HG03097 (cell line): Measurements from ENCODE around the gene CIDEC.
"Not testable (repeated sequence)": the region's sequence is repeated elsewhere in the genome, so short reads cannot be mapped to it uniquely, and the experiment has no call there.

Source experiments
- ATAC-seq: cut with Tn5 transposase; IDR thresholded peaks from one replicate; pipeline ENCODE4 v1.9.1; 2021; ENCODE audit not compliant: unreplicated experiment, low FRiP score

CIDEC gene

DNA sequence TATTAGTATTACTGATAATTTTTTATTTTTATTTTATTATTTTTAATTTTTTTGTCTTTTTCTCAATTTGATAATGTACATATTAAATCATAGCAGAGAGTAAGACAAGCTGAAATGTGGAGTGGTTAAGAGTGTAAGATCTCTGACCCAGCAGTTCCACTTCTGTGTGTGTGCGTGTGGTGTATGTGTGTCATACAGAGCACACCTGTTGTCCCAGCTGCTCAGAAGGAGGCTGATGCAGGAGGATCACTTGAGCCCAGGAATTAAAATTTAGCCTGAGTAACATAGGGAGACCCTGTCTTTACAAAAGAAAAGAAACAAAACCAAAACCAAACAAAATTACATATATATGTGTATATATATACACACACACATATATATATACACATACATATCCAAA, 1.4 kb upstream of the CIDEC start:
- no peak for ATAC-seq

DNA sequence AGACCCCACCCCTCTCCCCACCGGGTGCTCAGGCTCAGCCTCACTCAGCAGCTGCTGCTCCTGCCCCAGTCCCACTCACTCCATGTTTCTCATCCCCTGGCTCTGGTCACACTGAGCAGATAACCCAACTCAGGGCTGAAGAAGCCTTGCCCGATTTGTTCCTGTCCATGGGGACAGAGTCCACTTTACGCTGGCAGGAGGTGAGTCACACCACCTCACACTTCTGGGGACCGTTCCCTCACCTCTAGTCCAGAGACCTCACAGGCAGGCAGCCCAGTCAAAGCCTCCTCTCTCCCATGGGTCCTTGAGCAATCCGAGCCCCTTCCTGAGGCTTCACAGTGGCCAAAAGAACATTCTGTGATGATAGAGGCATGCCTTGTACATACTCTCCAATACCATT, 1.4 kb downstream of the CIDEC start:
- no peak for ATAC-seq

GRCh38 chr3:9876991-9877390, 3.1 kb downstream of the CIDEC start:
- ATAC-seq, result no peak

DNA sequence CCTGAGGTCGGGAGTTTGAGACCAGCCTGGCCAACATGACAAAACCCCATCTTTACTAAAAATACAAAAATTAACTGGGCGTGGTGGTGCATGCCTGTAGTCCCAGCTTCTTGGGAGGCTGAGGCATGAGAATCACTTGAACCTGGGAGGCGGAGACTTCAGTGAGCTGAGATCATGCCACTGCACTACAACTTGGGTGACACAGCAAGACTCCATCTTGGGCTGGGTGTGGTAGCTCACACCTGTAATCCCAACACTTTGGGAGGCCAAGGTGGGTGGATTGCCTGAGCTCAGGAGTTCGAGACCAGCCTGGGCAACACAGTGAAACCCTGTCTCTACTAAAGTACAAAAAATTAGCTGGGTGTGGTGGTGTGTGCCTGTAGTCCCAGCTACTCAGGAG, 3.8 kb downstream of the CIDEC start:
- ATAC-seq, result not testable (repeated sequence)

DNA sequence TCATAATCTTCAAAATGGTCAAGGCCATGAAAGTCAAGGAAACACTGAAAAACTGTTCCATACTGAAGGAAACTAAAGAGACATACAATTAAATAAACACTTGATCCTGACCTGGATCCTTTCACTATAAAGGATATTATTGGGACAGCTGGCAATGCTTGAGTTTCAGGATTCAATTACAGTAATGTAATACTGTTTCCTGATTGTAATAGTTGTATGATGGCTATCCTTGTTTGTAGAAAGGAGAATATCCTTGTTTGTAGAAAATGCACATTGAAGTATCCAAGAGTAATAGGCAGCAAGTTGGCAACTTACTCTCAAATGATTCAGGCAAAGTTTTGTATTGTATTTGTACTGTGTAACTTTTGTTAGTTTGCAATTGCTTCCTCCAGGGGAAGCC, 4.6 kb downstream of the CIDEC start:
- no peak for ATAC-seq

- not testable (repeated sequence) for ATAC-seq
These were observed 8.0 kb downstream of the CIDEC start for GRCh38 chr3:9872067-9872466.

DNA sequence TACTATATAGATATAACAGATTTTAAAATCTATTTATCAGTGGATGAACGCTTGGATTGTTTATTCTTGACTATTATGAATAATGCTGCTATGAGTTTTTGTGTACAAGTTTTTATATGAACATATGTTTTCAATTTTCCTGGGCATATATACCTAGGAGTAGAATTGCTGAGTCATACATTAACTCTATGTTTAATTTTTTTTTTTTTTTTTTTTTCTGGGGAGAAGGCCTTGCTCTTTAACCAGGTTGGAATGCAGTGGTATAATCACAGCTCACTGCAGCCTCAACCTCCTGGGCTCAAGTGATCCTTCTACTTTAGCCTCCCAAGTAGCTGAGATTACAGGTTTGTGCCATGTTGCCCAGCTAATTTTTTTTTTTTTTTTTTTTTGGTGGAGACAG, 9.1 kb downstream of the CIDEC start:
- no peak for ATAC-seq

DNA sequence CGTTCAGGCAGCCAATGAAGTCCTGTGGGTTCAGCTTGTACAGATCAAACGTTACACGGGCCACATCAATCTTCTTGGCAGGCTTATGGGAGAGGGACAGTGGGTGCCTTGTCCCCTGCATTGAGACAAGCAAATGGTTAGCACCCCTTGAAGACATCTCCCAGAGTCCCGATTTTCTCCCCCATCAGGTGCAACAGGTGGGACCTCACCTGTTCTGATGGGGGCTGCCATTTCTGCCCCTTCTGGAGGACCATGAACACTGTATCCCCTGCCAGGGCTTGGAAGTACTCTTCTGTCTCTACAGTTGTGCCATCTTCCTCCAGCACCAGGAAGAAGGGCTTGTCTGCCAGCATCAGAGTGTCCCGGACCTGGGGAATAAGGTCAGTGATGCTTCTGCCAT, 10.1 kb downstream of the CIDEC start:
- ATAC-seq, result no peak

DNA sequence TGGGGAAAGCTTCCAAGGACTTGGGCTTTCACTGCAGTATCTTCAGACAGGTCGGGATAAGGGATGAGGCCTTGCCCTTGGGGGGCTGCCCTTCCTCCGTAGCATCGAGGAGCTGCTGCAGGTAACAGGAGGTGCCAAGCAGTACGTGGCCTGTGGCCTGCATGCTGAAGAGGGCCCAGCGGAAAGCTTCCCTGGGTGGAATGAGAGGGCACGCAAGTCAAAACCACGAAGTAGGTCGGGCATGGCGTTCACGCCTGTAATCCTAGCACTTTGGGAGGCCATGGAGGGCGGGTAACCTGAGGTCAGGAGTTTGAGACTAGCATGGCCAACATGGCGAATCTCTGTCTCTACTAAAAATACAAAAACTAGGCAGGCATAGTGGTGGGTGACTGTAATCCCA, 12.9 kb downstream of the CIDEC start:
- ATAC-seq, result no peak

DNA sequence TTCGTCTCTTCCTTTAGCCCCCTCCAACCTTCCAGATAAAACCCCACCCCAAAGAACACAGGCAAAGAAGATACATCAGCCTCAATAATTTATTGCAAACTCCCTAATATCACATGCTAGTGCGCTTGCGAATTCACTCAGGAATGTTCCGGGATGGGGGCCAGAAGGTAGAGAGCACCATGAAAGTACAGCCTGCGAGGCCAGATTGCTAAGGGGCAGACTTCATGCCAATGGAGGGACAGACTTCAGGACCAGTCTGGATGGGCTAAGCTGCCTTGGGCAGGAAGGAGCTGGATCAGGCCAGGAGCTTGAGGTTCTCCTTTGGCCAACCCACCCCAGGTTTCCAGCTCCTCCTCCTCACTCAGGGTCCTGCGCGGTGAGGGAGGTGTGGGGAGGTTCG, 13.4 kb downstream of the CIDEC start:
- ATAC-seq, result no peak

- not testable (repeated sequence) for ATAC-seq
These were observed 14.9 kb downstream of the CIDEC start for GRCh38 chr3:9865125-9865637.

GRCh38 chr3:9864200-9864927, 15.7 kb downstream of the CIDEC start:
- no peak for ATAC-seq

GRCh38 chr3:9863058-9863772, 16.8 kb downstream of the CIDEC start:
- no peak for ATAC-seq

GRCh38 chr3:9862391-9863057, 17.5 kb downstream of the CIDEC start:
- ATAC-seq, result no peak

DNA sequence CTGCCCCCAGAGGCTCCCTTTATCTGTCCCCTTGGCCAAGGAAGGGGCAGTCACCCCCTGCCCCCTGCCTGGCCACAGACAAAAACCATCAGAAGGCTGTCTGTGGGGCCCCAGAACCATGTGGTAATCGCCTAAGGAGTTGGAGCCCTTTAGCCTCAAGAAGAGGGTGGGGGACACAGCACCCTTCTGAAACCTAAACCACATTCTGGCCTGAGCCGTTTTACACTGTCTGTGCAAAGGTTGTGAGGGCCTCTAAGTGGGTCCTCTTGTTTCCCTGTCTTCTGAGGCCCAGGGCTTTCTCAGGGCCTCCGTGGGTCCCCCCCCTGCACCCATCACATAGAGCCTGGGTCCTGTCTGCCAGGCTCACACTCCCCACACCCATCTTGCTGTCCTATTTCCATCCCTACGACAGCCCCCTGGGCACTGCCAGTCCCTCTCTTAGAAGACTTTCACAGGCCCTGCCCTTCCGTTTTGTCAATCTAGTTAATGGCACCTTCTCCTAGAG, 18.4 kb downstream of the CIDEC start:
- no peak for ATAC-seq

DNA sequence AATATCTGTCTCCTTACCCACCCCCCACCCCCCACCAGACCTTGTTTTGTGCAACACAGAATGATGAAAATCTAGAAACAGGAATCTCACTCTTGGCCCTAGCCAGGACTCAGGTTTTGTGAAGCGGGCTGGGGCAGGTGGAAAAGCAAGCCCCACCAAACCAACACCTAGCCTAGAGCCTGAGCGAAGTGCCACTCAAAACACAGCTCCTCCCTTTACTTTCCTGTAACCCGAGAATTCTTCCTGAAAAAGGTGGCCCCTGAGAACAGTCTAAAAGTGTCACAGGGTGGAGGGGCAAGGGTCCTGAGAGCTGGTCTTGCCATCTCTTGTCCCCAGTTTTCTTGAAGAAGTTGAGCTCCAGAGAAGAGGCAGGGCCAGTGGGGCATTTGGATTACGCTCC, 18.9 kb downstream of the CIDEC start:
- ATAC-seq, result no peak

- no peak for ATAC-seq
These were observed 20.5 kb downstream of the CIDEC start for GRCh38 chr3:9859530-9860025.

DNA sequence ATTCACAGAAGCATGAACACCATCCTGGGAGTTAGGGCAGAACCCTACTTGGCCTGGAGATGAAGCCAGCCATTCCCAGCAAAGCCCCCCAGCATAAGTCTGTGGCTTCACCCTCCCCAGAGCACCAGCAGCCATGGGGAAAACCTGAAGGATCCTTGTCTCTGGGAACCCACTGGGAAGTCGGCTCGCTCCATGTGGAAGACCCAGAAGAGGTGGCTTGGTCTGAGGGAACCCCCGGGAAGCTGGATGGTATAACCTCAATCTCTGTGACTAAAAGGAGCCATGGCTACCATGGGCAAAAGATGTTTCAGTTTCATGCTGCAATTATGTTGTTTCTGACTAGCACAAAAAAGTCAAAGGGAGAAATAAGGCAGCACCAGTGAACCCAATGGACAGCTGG, 24.5 kb downstream of the CIDEC start:
- no peak for ATAC-seq

DNA sequence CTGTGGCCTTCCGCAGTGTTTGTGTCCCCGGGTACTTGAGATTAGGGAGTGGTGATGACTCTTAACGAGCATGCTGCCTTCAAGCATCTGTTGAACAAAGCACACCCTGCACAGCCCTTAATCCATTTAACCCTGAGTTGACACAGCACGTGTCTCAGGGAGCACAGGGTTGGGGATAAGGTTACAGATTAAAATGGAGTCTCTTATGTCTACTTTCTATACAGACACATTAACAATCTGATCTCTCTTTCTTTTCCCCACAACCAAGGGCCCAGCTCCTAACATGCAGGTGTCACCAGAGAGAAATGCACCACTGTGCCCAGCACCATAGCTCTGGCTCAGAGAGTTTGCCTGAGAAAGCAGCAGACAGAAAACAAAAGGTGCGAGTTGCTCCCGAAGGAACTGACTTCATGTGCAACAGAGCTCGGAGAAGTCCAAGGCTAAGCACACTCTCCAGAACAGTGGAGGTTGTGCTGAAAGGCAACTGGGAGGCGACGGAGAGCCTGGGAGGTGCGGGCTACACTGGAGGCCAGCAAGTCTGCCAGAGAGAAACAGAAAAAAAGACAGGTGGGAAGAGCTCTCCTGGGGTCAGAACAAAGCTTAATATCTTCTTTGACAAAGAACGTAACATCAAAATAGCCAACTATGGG, 25.6 kb downstream of the CIDEC start:
- ATAC-seq, result not testable (repeated sequence)

DNA sequence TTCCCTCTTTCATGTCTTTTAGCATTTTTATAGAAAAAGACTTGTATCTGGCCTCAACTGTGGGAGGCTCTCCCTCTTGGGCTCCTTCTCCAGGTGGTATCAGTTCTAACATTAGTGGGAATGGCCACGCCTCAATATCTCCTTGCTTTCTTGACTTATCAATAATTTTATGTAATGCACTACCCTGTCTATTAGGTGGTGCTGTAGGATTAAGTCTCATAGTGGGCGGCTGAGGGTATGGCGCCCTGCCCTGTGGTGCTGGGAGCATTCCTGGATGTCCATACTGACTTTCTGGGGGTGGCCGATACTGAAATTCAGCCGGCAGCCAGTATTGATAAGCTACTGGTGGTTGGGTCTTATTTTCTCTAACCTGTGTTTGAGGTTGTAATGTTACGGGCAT, 27.5 kb downstream of the CIDEC start:
- ATAC-seq, result no peak

DNA sequence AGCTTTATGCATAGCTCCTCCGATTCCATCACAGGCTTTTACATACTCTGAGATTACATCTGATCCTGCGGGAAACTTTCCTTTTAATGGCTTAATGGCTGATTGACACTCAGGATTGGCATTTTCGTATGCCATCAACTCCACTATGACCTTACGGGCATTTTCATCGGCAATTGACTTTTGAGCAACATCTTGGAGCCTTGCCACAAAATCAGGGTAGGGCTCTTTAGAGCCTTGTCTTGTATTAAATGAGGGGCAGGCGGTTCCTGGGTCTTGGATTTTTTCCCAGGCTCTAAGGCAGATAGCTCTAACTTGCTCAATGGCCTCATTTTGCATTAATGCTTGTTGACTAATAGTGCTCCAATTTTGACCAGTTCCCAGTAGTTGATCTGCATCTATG, 28.1 kb downstream of the CIDEC start:
- not testable (repeated sequence) for ATAC-seq
